ENCODE results near the gene COLEC11. TPM values are rescaled to one million over a fixed set of nuclear protein-coding genes. Genes with fewer than 3 reads are reported as not detected.

COLEC11 gene
- total and polyA plus RNA-seq, 2 of the 13 experiments (the other 11 are each of a cell fraction or from before 2014, with no cell fraction given) = 1.5 to 3.0 TPM

- in situ Hi-C loops (cut with HindIII; ENCODE audit: extremely low pct_ligation_motif_present, low pct_unique_long_range_greater_than_20kb) = no loop called here
- no peak for DNase-seq (ENCODE audit: low spot score)
- peak; percentile 36 for TF ChIP-seq AGO1 (IDR thresholded peaks at IDR 0.05; ENCODE audit: low read depth, low read length, poor library complexity, severe bottlenecking)
- TF ChIP-seq ZNF296 (CRISPR knock-in tag; conservative IDR thresholded peaks at IDR 0.05) = no peak
- TF ChIP-seq ZBTB21 (CRISPR knock-in tag; IDR thresholded peaks at IDR 0.05) = no peak
- TF ChIP-seq SOX6 (IDR thresholded peaks at IDR 0.05) = no peak
- peak; percentile 35; the same call in 1 of the 2 replicates for TF ChIP-seq SOX6 (CRISPR knock-in tag; IDR thresholded peaks at IDR 0.05)
- TF ChIP-seq, protein P1, sequence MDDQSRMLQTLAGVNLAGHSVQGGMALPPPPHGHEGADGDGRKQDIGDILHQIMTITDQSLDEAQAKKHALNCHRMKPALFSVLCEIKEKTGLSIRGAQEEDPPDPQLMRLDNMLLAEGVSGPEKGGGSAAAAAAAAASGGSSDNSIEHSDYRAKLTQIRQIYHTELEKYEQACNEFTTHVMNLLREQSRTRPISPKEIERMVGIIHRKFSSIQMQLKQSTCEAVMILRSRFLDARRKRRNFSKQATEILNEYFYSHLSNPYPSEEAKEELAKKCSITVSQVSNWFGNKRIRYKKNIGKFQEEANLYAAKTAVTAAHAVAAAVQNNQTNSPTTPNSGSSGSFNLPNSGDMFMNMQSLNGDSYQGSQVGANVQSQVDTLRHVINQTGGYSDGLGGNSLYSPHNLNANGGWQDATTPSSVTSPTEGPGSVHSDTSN (CRISPR knock-in tag; IDR thresholded peaks at IDR 0.05; ENCODE audit: borderline replicate concordance) = no peak
- no peak for TF ChIP-seq TBL1XR1 (IDR thresholded peaks at IDR 0.05; ENCODE audit: borderline replicate concordance, low read length, partially characterized antibody)
- TF ChIP-seq ZFP1 (CRISPR knock-in tag; IDR thresholded peaks at IDR 0.05) = no peak
- TF ChIP-seq CAMTA2 (CRISPR knock-in tag; IDR thresholded peaks at IDR 0.05; ENCODE audit: borderline replicate concordance) = no peak
- TF ChIP-seq KLF11 (CRISPR knock-in tag; IDR thresholded peaks at IDR 0.05) = no peak
- no peak for TF ChIP-seq HOXA5 (CRISPR knock-in tag; IDR thresholded peaks at IDR 0.05)
- TF ChIP-seq SAFB2 (CRISPR knock-in tag; IDR thresholded peaks at IDR 0.05; ENCODE audit: borderline replicate concordance, low read depth) = no peak
- TF ChIP-seq, protein P2, sequence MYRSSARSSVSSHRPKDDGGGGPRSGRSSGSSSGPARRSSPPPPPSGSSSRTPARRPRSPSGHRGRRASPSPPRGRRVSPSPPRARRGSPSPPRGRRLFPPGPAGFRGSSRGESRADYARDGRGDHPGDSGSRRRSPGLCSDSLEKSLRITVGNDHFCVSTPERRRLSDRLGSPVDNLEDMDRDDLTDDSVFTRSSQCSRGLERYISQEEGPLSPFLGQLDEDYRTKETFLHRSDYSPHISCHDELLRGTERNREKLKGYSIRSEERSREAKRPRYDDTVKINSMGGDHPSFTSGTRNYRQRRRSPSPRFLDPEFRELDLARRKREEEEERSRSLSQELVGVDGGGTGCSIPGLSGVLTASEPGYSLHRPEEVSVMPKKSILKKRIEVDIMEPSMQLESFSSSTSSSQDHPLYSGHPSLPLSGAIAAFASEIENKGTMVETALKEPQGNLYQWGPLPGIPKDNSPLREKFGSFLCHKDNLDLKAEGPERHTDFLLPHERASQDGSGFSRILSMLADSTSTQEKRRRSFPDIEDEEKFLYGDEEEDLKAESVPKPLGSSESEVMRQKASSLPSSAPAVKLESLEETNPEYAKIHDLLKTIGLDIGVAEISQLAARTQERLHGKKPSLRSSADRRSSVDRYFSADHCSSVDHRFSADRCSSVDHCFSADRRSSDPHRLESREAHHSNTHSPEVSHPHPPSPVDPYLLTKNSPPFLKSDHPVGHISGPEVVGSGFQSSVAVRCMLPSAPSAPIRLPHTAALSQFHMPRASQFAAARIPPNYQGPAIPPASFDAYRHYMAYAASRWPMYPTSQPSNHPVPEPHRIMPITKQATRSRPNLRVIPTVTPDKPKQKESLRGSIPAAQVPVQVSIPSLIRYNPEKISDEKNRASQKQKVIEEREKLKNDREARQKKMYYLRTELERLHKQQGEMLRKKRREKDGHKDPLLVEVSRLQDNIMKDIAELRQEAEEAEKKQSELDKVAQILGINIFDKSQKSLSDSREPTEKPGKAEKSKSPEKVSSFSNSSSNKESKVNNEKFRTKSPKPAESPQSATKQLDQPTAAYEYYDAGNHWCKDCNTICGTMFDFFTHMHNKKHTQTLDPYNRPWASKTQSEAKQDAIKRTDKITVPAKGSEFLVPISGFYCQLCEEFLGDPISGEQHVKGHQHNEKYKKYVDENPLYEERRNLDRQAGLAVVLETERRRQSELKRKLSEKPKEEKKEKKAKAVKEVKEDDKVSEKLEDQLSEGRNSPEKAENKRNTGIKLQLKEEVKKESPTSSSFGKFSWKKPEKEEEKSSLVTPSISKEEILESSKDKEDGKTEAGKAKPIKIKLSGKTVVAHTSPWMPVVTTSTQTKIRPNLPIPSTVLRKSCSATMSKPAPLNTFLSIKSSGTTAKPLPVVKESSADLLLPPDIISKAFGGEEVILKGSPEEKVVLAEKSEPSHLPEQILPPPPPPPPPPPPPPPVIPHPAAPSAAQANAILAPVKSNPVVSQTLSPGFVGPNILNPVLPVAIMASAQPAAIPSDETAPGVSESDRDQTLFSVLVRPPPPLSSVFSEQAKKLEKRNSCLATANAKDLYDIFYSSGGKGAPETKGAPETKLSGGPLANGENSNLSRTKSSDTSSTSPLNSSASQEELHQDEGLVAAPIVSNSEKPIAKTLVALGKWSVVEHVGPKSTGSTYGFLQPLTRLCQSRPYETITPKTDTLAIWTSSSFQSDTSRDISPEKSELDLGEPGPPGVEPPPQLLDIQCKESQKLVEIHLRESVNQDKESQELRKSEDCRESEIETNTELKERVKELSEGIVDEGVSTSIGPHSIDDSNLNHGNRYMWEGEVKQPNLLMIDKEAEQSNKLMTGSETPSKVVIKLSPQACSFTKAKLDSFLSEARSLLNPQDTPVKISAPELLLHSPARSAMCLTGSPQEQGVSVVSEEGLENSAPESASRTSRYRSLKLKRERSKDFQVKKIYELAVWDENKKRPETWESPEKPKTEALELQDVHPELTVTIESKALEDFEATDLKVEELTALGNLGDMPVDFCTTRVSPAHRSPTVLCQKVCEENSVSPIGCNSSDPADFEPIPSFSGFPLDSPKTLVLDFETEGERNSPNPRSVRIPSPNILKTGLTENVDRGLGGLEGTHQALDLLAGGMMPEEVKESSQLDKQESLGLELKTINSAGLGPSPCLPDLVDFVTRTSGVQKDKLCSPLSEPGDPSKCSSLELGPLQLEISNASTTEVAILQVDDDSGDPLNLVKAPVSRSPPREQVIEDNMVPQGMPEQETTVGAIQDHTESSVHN (CRISPR knock-in tag; IDR thresholded peaks at IDR 0.05) = no peak
Observed at GRCh38 chr2:3598197-3598910, 3.4 kb downstream of the COLEC11 start.

More at GRCh38 chr2:3598197-3598910, 3.4 kb downstream of the COLEC11 start:
- 30% methylated on average over 22 of the region's 22 CpGs for WGBS (ENCODE audit: low lambda C conversion rate)
- no TSS peak for BruUV-seq (replicated peaks)
- Histone ChIP-seq H2AFZ (ENCODE audit: low read length) (peak overlapping the region; percentile 7), H4K20me1 (ENCODE audit: insufficient read depth, low read length) (no peaks in the 10 kb centered on the region), H3K27ac (ENCODE audit: extremely low read length, insufficient read depth, low read length) (no peak overlapping the region), H3K4me3 (replicated peaks in 1 of 3; ENCODE audit: insufficient read depth in 1 of 3, low read depth in 2 of 3, low read length in 3 of 3) (peak overlapping the region; percentile 2 to 53 (median 30); a peak in 4 of 6 replicates), H3K4me1 (ENCODE audit: insufficient read depth, low read length) (peaks cover 47% of the 10 kb centered on the region), H3K9ac (ENCODE audit: insufficient read depth, low read depth, low read length) (0 out of 2 replicates have a peak overlapping the region, but pooled peaks have one; percentile 14), H3K27me3 (ENCODE audit: control insufficient read depth in 1 of 2, insufficient read depth in 2 of 2, low read length in 2 of 2) (no peaks in the 10 kb centered on the region; a peak in 1 of 5 replicates), H3K79me2 (ENCODE audit: insufficient read depth, low read length) (no peaks in the 10 kb centered on the region), H3K4me2 (ENCODE audit: low read depth, low read length) (peak overlapping the region; percentile 65), H3K9me3 (ENCODE audit: low read length) (no peaks in the 10 kb centered on the region), H3K36me3 (replicated peaks in 1 of 2; ENCODE audit: control insufficient read depth in 1 of 2, insufficient read depth in 2 of 2, low read length in 2 of 2) (no peaks in the 10 kb centered on the region)
- ATAC-seq (peak; percentile 43), FAIRE-seq (no peak)
- CTCF ChIA-PET (ENCODE audit: low intra/inter-chr PET ratio, low total read pairs) = no interaction called here
- intact Hi-C loops (cut with micrococcal nuclease; ENCODE audit: unreplicated experiment) = no loop called here
- POLR2A ChIA-PET = interaction anchor here (2.0 kb wide), 1 partner anchor 15 kb away, joined by 7 read pairs; no protein-coding TSS in a partner anchor
